Stomach (tissue), 4 donors: ENCODE data around the gene SLC1A5.

Experiments used
- CTCF ChIP-seq, 7 experiments: fragments of 450-650 bp in 4 of 7; fragments of 200-600 bp in 3 of 7; sonication (generic) in 3 of 7; IDR thresholded peaks; one replicate each; pipeline ENCODE4 v1.5.1; 2016 to 2019; ENCODE audit warnings: antibody characterized with exemption in 7 of 7, control low read depth in 2 of 7, mild to moderate bottlenecking in 1 of 7
- POLR2AphosphoS5 ChIP-seq, 3 donors: sonication (generic); formaldehyde crosslinking; IDR thresholded peaks; one replicate each; pipeline ENCODE4 v1.6.1; 2016; ENCODE audit warnings: antibody characterized with exemption in 3 of 3

DNA sequence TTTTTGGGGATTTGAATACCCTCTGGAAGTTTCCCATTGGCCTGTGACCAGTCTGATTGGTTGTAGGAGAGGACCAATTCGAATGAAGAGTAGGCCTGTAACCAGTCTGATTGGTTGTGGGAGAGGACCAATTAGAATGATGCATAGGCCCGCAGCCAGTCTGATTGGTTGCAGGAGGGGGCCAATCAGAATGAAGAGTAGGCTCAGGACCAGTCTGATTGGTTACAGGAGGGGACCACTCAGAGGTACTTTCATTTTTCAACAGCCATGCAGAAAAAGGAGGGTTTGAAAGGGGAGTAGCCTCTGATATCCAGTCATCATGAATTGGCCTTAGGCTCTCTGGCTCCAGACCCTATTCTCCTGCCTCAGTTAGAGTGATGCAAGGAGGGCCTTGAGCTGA, 30.4 kb upstream of the SLC1A5 start:
- TF ChIP-seq POLR2AphosphoS5 (IDR thresholded peaks at IDR 0.05), result no peak
- no peak for TF ChIP-seq CTCF (IDR thresholded peaks at IDR 0.05)
